Hematopoietic multipotent progenitor cell (in vitro differentiated cells): ENCODE measurements around the gene EPB41. TPM values are rescaled to one million over a fixed set of nuclear protein-coding genes. Genes with fewer than 3 reads are reported as not detected.
"Not testable (repeated sequence)": the region's sequence is repeated elsewhere in the genome, so short reads cannot be mapped to it uniquely, and the experiment has no call there.

ENCODE experiments used
- DNase-seq, 3 donors: peaks; one replicate each; pipeline ENCODE4 v3.0.0-alpha.2; 2011 to 2015; ENCODE audit warnings: low read depth in 2 of 3, low spot score in 2 of 3
- total RNA-seq: library from RNA; depleted of rRNA; stranded (reverse); fragments of >200 nt; gene quantifications from one replicate; pipeline ENCODE4 v1.2.3, GENCODE V29; 2012

Gene EPB41
- total RNA-seq, 1 donor = 63.3 TPM

GRCh38 chr1:29094433-29094832 lies 180.1 kb downstream of the EPB41 start:
- no peak for DNase-seq

GRCh38 chr1:29094954-29095353 lies 180.6 kb downstream of the EPB41 start:
- DNase-seq = no peak

GRCh38 chr1:29096231-29096886 lies 182.0 kb downstream of the EPB41 start:
- no peak for DNase-seq

- DNase-seq = no peak
These were observed 184.9 kb downstream of the EPB41 start for GRCh38 chr1:29099286-29099685.

GRCh38 chr1:29100487-29100886 lies 186.1 kb downstream of the EPB41 start:
- DNase-seq = no peak

GRCh38 chr1:29105822-29106221 lies 191.5 kb downstream of the EPB41 start:
- no peak for DNase-seq

- DNase-seq = not testable (repeated sequence)
These were observed 193.7 kb downstream of the EPB41 start for GRCh38 chr1:29108041-29108440.

- no peak for DNase-seq
These were observed 198.5 kb downstream of the EPB41 start for GRCh38 chr1:29112705-29113412.

GRCh38 chr1:29113413-29114117 lies 199.2 kb downstream of the EPB41 start:
- DNase-seq = no peak

GRCh38 chr1:29114654-29115053 lies 200.3 kb downstream of the EPB41 start:
- no peak for DNase-seq

GRCh38 chr1:29117381-29117780 lies 203.0 kb downstream of the EPB41 start:
- no peak for DNase-seq

- DNase-seq = no peak
These were observed 205.0 kb downstream of the EPB41 start for GRCh38 chr1:29119121-29119929.

- DNase-seq = no peak
These were observed 206.0 kb downstream of the EPB41 start for GRCh38 chr1:29120367-29120766.

GRCh38 chr1:29120947-29121485 lies 206.6 kb downstream of the EPB41 start:
- peak in 2 of 3 donors; percentile 76 to 77 for DNase-seq

- peak in 1 of 3 donors; percentile 45 for DNase-seq
These were observed 207.2 kb downstream of the EPB41 start for GRCh38 chr1:29121516-29121935.

- DNase-seq = no peak
These were observed 207.7 kb downstream of the EPB41 start for GRCh38 chr1:29121936-29122681.

- no peak for DNase-seq
These were observed 208.3 kb downstream of the EPB41 start for GRCh38 chr1:29122682-29123052.

GRCh38 chr1:29123053-29123886 lies 208.9 kb downstream of the EPB41 start:
- DNase-seq = peak in 1 of 3 donors; percentile 34

- no peak for DNase-seq
These were observed 209.6 kb downstream of the EPB41 start, which contains the start of gene TMEM200B for GRCh38 chr1:29123887-29124365. Gene TMEM200B, minus strand, starts transcription at chr1:29123903. Its CDS starts 2,075 bp downstream, at chr1:29121828.
